ENCODE results near the gene TRIM27. TPM values are rescaled to one million over a fixed set of nuclear protein-coding genes. Genes with fewer than 3 reads are reported as not detected.

Gene TRIM27
- total RNA-seq, 2 experiments from 2014 or later, result 48.5 to 54.6 TPM

- H3K4me1 Mint-ChIP-seq, result no peaks in the 10 kb centered on the region
- CTCF ChIA-PET, result interaction anchor here (1.0 kb wide), 1 partner anchor 12 kb away, joined by 3 read pairs; no protein-coding TSS in a partner anchor
- POLR2A ChIA-PET, result interaction anchor here (0.8 kb wide), 1 partner anchor 11 kb away, joined by 3 read pairs; no protein-coding TSS in a partner anchor
- H3K9me3 Mint-ChIP-seq (ENCODE audit: low read depth), result no peaks in the 10 kb centered on the region
- no peak for DNase-seq
- H3K36me3 Mint-ChIP-seq (ENCODE audit: low read depth), result peaks cover 63% of the 10 kb centered on the region
- H3K27ac Mint-ChIP-seq, result no peak overlapping the region
- intact Hi-C loops (cut with DNase I, micrococcal nuclease), result no loop called here
- no peak for ATAC-seq
- no peaks in the 10 kb centered on the region for H3K27me3 Mint-ChIP-seq
- no peak overlapping the region for H3K4me3 Mint-ChIP-seq
These were observed 12.7 kb downstream of the TRIM27 start for GRCh38 chr6:28910901-28911690.

GRCh38 chr6:28907394-28907793 is 16.4 kb downstream of the TRIM27 start:
- ChIA-PET POLR2A (no interaction called here), CTCF (no interaction called here)
- no peak overlapping the region for H3K27ac Mint-ChIP-seq
- H3K4me1 Mint-ChIP-seq, result no peaks in the 10 kb centered on the region
- no peak for ATAC-seq
- DNase-seq, result no peak
- no peaks in the 10 kb centered on the region for H3K27me3 Mint-ChIP-seq
- no peaks in the 10 kb centered on the region for H3K9me3 Mint-ChIP-seq (ENCODE audit: low read depth)
- intact Hi-C loops (cut with DNase I, micrococcal nuclease), result no loop called here
- peaks cover 79% of the 10 kb centered on the region for H3K36me3 Mint-ChIP-seq (ENCODE audit: low read depth)
- no peak overlapping the region for H3K4me3 Mint-ChIP-seq

GRCh38 chr6:28906669-28907068 is 17.1 kb downstream of the TRIM27 start:
- DNase-seq (no peak), ATAC-seq (no peak)
- H3K9me3 Mint-ChIP-seq (ENCODE audit: low read depth), result no peaks in the 10 kb centered on the region
- peak overlapping the region; percentile 59 for H3K27ac Mint-ChIP-seq
- H3K36me3 Mint-ChIP-seq (ENCODE audit: low read depth), result peaks cover 84% of the 10 kb centered on the region
- no peak overlapping the region for H3K4me3 Mint-ChIP-seq
- no peaks in the 10 kb centered on the region for H3K27me3 Mint-ChIP-seq
- H3K4me1 Mint-ChIP-seq, result no peaks in the 10 kb centered on the region
- ChIA-PET POLR2A (no interaction called here), CTCF (no interaction called here)
- intact Hi-C loops (cut with DNase I, micrococcal nuclease), result no loop called here

GRCh38 chr6:28903686-28904085 is 20.1 kb downstream of the TRIM27 start:
- H3K36me3 Mint-ChIP-seq (ENCODE audit: low read depth), result peaks cover 75% of the 10 kb centered on the region
- intact Hi-C loops (cut with DNase I, micrococcal nuclease), result no loop called here
- H3K4me1 Mint-ChIP-seq, result no peaks in the 10 kb centered on the region
- DNase-seq, result no peak
- H3K27me3 Mint-ChIP-seq, result no peaks in the 10 kb centered on the region
- no peak overlapping the region for H3K27ac Mint-ChIP-seq
- ChIA-PET CTCF (no interaction called here), POLR2A (no interaction called here)
- no peak overlapping the region for H3K4me3 Mint-ChIP-seq
- ATAC-seq, result no peak
- no peaks in the 10 kb centered on the region for H3K9me3 Mint-ChIP-seq (ENCODE audit: low read depth)

- DNase-seq (no peak), ATAC-seq (no peak)
- peaks cover 60% of the 10 kb centered on the region for H3K36me3 Mint-ChIP-seq (ENCODE audit: low read depth)
- peaks cover 9% of the 10 kb centered on the region for H3K4me1 Mint-ChIP-seq
- H3K27ac Mint-ChIP-seq, result no peak overlapping the region
- H3K9me3 Mint-ChIP-seq (ENCODE audit: low read depth), result no peaks in the 10 kb centered on the region
- no peaks in the 10 kb centered on the region for H3K27me3 Mint-ChIP-seq
- CTCF ChIA-PET, result no interaction called here
- intact Hi-C loops (cut with DNase I, micrococcal nuclease), result no loop called here
- POLR2A ChIA-PET, result no interaction called here
- H3K4me3 Mint-ChIP-seq, result no peak overlapping the region
These were observed 22.0 kb downstream of the TRIM27 start for GRCh38 chr6:28901831-28902230.

- ChIA-PET POLR2A (no interaction called here), CTCF (interaction anchor here (0.7 kb wide), 1 partner anchor 118 kb away, joined by 3 read pairs; no protein-coding TSS in a partner anchor)
- Mint-ChIP-seq H3K4me3 (no peak overlapping the region), H3K4me1 (peaks cover 9% of the 10 kb centered on the region), H3K9me3 (ENCODE audit: low read depth) (no peaks in the 10 kb centered on the region), H3K27me3 (no peaks in the 10 kb centered on the region), H3K36me3 (ENCODE audit: low read depth) (peaks cover 53% of the 10 kb centered on the region), H3K27ac (peak overlapping the region; percentile 42)
- no peak for DNase-seq
- intact Hi-C loops (cut with DNase I, micrococcal nuclease), result no loop called here
- ATAC-seq, result no peak
These were observed 23.1 kb downstream of the TRIM27 start for GRCh38 chr6:28900577-28901256.

- DNase-seq, result no peak
- Mint-ChIP-seq H3K27me3 (no peaks in the 10 kb centered on the region), H3K27ac (no peak overlapping the region), H3K4me3 (peak overlapping the region; percentile 55), H3K4me1 (peaks cover 9% of the 10 kb centered on the region), H3K9me3 (ENCODE audit: low read depth) (no peaks in the 10 kb centered on the region), H3K36me3 (ENCODE audit: low read depth) (peaks cover 35% of the 10 kb centered on the region)
- no peak for ATAC-seq
- intact Hi-C loops (cut with DNase I, micrococcal nuclease), result no loop called here
- POLR2A ChIA-PET, result no interaction called here
- CTCF ChIA-PET, result interaction anchor here (0.8 to 2.1 kb wide), 6 partner anchors 13 to 117 kb away, joined by 3 to 13 read pairs (median 4); no protein-coding TSS in a partner anchor
These were observed 25.1 kb downstream of the TRIM27 start for GRCh38 chr6:28898710-28898965.

GRCh38 chr6:28897369-28897745 is 26.4 kb downstream of the TRIM27 start:
- intact Hi-C loops (cut with DNase I, micrococcal nuclease), result loop anchor here in 1 of 2 experiments (1.0 kb wide), 1 partner anchor 119 kb away; no protein-coding TSS in a partner anchor
- Mint-ChIP-seq H3K4me1 (peaks cover 9% of the 10 kb centered on the region), H3K9me3 (ENCODE audit: low read depth) (no peaks in the 10 kb centered on the region), H3K27me3 (no peaks in the 10 kb centered on the region), H3K4me3 (peak overlapping the region; percentile 98), H3K36me3 (ENCODE audit: low read depth) (peaks cover 23% of the 10 kb centered on the region), H3K27ac (peak overlapping the region; percentile 99)
- DNase-seq (no peak), ATAC-seq (no peak)
- POLR2A ChIA-PET, result interaction anchor here (0.7 to 3.5 kb wide), 2 partner anchors 13 to 31 kb away, joined by 3 to 22 read pairs; no protein-coding TSS in a partner anchor
- CTCF ChIA-PET, result interaction anchor here (0.9 to 3.3 kb wide), 4 partner anchors 25 to 59 kb away, joined by 3 to 20 read pairs (median 8); no protein-coding TSS in a partner anchor

GRCh38 chr6:28896505-28897368 is 27.0 kb downstream of the TRIM27 start:
- peaks cover 18% of the 10 kb centered on the region for H3K36me3 Mint-ChIP-seq (ENCODE audit: low read depth)
- intact Hi-C loops (cut with DNase I, micrococcal nuclease), result loop anchor here (1.0 kb wide), 7 partner anchors 12 to 120 kb away; partner anchors contain the start of gene TRIM27 (in 2 of the 2)
- peak overlapping the region; percentile 99 for H3K27ac Mint-ChIP-seq
- POLR2A ChIA-PET, result interaction anchor here (0.6 to 3.5 kb wide), 7 partner anchors 12 to 1031 kb away, joined by 3 to 22 read pairs (median 6); no protein-coding TSS in a partner anchor
- H3K27me3 Mint-ChIP-seq, result no peaks in the 10 kb centered on the region
- DNase-seq, result peak; percentile 62
- H3K9me3 Mint-ChIP-seq (ENCODE audit: low read depth), result no peaks in the 10 kb centered on the region
- peaks cover 9% of the 10 kb centered on the region for H3K4me1 Mint-ChIP-seq
- peak; percentile 24 for ATAC-seq
- CTCF ChIA-PET, result interaction anchor here (0.9 to 3.3 kb wide), 7 partner anchors 12 to 84 kb away, joined by 3 to 20 read pairs (median 7); partner anchors contain the start of gene TRIM27
- H3K4me3 Mint-ChIP-seq, result peak overlapping the region; percentile 98

GRCh38 chr6:28895131-28895812 is 28.5 kb downstream of the TRIM27 start:
- Mint-ChIP-seq H3K9me3 (ENCODE audit: low read depth) (no peaks in the 10 kb centered on the region), H3K4me3 (peak overlapping the region; percentile 98), H3K4me1 (peaks cover 9% of the 10 kb centered on the region), H3K36me3 (ENCODE audit: low read depth) (peaks cover 4% of the 10 kb centered on the region), H3K27me3 (no peaks in the 10 kb centered on the region), H3K27ac (peak overlapping the region; percentile 99)
- peak; percentile 94 for DNase-seq
- POLR2A ChIA-PET, result interaction anchor here (1.0 to 3.5 kb wide), 9 partner anchors 10 to 1058 kb away, joined by 4 to 22 read pairs (median 6); partner anchors contain the start of gene TRIM27
- peak; percentile 82 for ATAC-seq
- intact Hi-C loops (cut with DNase I, micrococcal nuclease), result loop anchor here in 1 of 2 experiments (1.0 kb wide), 1 partner anchor 11 kb away; no protein-coding TSS in a partner anchor
- CTCF ChIA-PET, result interaction anchor here (1.4 to 3.3 kb wide), 7 partner anchors 10 to 121 kb away, joined by 3 to 20 read pairs (median 7); partner anchors contain the start of gene TRIM27

Data from activated CD4-positive, alpha-beta T cell treated with anti-CD3 and anti-CD28 coated beads for 36 hours (primary cell).